Loucy (cell line): Measurements from ENCODE around the gene BRK1.

Source experiments
- EZH2phosphoT487 ChIP-seq: fragments of 200-600 bp; IDR thresholded peaks from 2 replicates; pipeline ENCODE4 v1.6.1; 2018; ENCODE audit warnings: antibody characterized with exemption, mild to moderate bottlenecking, moderate library complexity, borderline replicate concordance
- TF ChIP-seq, protein P1 (sequence below): fragments of 200-600 bp; sonication (generic); conservative IDR thresholded peaks from 2 replicates; pipeline ENCODE4 v1.5.1; 2014; ENCODE audit warnings: mild to moderate bottlenecking, antibody characterized with exemption, low read length

DNA sequence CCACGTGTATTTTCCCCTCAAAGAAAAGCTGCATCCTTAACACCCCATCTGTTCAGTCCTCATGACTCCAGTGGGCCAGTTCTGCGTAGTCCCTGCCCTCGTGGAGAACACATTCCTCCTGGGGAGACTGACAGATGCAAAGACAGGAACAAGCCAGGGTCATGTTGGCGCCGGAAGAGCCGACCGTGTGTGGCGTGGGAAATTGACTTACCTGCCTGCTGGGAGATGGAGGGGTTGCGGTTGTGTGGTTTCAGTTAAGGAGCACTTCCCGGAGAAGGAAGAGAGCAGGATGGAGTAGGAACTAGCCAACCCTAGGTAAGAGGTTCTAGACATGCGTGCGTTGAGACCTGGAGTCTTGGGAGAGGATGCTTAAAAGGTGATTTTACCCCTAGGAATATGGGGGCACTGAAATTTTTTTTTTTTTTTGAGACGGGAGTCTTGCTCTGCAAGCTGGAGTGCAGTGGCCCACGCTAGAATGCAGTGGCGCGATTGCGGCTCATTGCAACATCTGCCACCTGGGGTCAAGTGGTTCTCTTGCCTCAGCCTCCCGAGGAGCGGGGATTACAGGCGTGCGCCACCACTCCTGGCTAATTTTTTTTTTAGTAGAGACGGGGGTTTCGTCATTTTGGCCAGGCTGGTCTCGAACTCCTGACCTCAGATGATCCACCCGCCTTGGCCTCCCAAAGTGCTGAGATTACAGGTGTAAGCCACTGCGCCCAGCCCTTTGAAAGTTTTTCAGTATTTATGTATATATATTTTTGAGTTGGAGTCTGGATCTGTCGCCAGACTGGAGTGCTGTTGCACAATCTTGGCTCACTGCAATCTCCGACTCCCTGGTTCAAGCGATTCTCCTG, 27.5 kb downstream of the BRK1 start:
- TF ChIP-seq, protein P1, sequence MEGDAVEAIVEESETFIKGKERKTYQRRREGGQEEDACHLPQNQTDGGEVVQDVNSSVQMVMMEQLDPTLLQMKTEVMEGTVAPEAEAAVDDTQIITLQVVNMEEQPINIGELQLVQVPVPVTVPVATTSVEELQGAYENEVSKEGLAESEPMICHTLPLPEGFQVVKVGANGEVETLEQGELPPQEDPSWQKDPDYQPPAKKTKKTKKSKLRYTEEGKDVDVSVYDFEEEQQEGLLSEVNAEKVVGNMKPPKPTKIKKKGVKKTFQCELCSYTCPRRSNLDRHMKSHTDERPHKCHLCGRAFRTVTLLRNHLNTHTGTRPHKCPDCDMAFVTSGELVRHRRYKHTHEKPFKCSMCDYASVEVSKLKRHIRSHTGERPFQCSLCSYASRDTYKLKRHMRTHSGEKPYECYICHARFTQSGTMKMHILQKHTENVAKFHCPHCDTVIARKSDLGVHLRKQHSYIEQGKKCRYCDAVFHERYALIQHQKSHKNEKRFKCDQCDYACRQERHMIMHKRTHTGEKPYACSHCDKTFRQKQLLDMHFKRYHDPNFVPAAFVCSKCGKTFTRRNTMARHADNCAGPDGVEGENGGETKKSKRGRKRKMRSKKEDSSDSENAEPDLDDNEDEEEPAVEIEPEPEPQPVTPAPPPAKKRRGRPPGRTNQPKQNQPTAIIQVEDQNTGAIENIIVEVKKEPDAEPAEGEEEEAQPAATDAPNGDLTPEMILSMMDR, result no peak
- TF ChIP-seq EZH2phosphoT487, result no peak
